Activated CD4-positive, alpha-beta T cell treated with anti-CD3 and anti-CD28 coated beads for 4 hours (primary cell): Measurements from ENCODE around the gene TTBK2.
"Not testable (repeated sequence)": the region's sequence is repeated elsewhere in the genome, so short reads cannot be mapped to it uniquely, and the experiment has no call there.

ENCODE experiments used
- DNase-seq, 2 donors: peaks; one replicate each; pipeline ENCODE4 v3.0.0-alpha.2; 2020

TTBK2 gene

DNA sequence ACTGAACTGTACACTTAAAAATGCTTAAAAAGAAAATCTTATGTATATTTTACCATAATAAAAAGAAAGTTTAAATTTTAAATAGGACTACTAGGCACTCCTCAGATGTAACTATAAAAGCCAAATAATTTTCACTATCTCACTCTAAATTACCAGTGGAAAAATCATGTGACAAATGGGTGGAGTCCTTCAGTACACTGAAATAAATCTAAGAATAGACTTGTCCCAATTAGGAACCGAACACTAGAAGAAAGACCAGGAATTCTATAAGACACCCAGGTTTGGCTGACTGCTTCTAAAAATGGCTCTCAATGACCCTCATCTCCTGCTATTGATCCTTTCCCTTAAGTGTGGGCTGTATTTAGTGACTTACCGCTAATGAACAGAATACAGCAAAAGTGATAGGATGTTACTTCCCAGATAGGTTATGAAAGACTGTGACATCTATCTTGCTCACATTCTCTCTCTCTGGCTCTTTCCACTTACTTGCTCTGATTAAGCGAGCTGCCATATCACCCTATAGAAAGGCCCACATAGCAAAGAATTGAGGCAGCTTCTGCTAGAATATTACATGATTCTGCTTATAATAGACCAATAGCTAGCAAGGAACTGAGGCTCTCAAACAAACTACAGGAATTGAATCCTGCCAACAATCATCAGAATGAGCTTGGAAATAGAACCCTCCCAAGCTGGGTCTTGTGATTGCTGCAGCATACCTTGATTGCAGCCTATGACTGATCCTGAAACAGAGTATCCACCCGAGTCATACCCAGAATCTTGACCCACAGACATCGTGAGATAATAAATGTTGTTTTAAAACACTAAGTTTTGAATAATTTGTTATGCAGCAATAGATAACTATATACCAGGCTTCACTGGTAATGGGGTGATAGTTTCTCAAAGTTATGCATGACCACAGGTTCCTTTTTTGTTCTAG, 16.9 kb downstream of the TTBK2 start:
- DNase-seq = no peak

DNA sequence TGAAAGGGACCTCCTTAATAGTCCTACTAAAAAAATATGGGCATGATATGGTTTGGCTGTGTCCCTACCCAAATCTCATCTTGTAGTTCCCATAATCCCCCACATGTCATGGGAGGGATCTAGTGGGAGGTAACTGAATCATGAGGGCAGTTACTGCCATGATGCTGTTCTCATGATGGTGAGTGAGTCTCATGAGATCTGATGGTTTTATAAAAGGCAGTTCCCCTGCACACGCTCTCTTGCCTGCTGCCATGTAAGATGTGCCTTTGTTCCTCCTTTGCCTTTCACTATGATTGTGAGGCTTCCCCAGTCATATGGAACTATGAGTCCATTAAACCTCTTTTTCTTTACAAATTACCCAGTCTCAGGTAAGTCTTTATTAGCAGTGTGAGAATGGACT, 26.7 kb downstream of the TTBK2 start:
- DNase-seq = not testable (repeated sequence)

GRCh38 chr15:42891569-42891968, 29.0 kb downstream of the TTBK2 start:
- DNase-seq = no peak

GRCh38 chr15:42890161-42890913, 30.2 kb downstream of the TTBK2 start:
- DNase-seq = no peak

DNA sequence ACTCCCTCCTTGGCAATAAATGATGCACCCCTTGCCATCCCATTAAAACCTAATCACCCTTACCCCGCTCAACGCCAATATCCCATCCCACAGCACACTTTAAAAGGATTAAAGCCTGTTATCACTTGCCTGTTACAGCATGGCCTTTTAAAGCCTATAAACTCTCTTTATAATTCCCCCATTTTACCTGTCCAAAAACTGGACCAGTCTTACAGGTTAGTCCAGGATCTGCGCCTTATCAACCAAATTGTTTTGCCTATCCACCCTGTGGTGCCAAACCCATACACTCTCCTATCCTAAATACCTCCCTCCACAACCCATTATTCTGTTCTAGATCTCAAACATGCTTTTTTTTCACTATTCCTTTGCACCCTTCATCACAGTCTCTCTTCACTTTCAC, 33.2 kb downstream of the TTBK2 start:
- not testable (repeated sequence) for DNase-seq

GRCh38 chr15:42880121-42880520, 40.5 kb downstream of the TTBK2 start:
- DNase-seq = no peak

DNA sequence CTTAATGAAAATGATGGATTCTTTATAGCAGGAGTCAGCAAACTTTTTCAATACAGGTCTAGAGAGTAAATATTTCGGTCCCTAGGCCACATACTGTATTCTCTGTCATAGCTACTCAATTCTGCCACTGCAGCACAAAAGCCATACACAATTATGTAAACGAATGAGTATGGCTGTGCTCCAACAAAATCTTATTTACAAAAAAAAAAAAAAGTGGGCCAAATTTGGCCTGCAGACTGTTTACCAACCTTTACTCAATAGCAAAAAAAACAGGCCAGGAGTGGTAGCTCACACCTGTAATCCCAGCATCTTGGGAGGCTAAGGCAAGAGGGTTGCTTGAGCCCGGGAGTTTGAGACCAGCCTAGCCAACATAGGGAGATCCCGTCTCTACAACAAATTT, 41.1 kb downstream of the TTBK2 start:
- no peak for DNase-seq

DNA sequence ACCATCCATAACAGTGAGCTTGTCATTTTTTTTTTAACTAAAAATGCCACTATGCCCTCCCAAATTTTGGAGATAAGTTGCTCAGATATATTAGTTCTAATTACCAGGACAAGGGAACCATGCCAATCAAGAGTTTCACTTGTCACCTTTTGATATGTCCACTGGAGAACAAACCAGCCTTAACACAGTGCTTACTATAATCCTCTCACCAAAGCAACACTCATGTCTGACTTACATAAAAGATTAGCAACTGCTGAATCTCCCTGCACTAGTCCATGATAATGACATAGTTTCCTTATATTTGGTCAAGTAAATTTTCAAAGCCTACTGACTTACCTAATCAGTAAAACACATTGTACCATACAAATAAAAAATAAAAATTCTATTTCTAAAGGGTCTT, 44.4 kb downstream of the TTBK2 start:
- no peak for DNase-seq

- DNase-seq = no peak
Observed at GRCh38 chr15:42868683-42869082, 51.9 kb downstream of the TTBK2 start.

- no peak for DNase-seq
Observed at GRCh38 chr15:42863572-42864239, 56.9 kb downstream of the TTBK2 start.

GRCh38 chr15:42858999-42859789, 61.4 kb downstream of the TTBK2 start:
- no peak for DNase-seq

GRCh38 chr15:42858540-42858939, 62.0 kb downstream of the TTBK2 start:
- DNase-seq = no peak

GRCh38 chr15:42854576-42854975, 66.0 kb downstream of the TTBK2 start:
- DNase-seq = no peak

GRCh38 chr15:42849836-42850235, 70.7 kb downstream of the TTBK2 start:
- DNase-seq = no peak

GRCh38 chr15:42848846-42849245, 71.7 kb downstream of the TTBK2 start:
- DNase-seq = no peak

GRCh38 chr15:42846647-42847046, 73.9 kb downstream of the TTBK2 start:
- no peak for DNase-seq

GRCh38 chr15:42845581-42845980, 75.0 kb downstream of the TTBK2 start:
- DNase-seq = no peak

DNA sequence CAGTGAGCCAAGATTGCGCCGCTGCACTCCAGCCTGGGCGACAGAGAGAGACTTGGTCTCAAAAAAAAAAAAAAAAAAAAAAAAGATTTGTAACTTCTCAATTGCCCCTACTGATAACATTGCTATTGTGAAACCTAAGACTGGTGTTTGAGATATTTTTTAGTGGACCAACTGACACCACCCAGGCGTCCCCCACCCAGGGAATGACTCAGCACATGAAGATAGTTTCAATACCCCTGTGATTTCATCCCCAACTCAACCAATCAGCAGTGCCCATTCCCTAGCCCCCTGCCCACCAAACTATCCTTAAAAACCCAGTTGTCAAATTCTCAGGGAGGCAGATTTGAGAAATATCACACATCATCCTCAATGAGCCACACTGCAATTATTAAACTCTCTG, 76.9 kb downstream of the TTBK2 start:
- no peak for DNase-seq

DNA sequence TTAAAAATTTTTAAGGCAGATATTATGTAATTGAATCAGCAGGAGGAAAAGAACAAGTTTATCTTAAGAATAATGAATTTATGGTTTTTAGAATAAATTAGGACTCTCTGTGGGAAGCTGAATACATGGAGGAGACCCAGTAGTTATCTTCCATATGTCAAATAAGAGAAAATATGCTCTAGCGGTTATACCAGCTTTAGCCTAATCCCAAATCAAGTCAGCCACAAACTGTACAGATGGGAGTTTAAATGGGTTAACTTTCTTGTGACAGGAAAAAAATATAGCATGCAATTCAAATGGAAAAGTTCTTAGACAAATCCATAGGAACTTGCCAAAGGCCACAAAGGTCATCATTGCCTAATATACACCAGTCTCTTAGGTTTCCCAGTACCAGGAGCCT, 84.3 kb downstream of the TTBK2 start:
- DNase-seq = no peak

DNA sequence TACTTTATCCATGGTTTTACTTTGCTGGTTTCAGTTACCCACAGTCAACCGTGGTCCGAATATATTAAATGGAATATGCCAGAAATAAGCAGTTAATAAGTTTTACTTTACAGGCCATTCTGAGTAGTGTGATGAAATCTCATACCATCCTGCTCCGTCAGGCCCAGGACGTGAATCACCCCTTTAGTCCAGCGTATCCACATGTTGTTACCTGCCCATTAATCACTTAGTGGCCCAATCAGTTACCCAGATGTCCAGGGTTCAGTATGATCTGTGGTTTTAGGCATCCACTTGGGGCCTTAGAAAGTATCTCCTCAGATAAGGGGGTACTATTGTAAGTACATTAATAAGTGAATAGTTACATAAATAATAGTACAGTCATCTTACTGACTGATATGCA, 88.0 kb downstream of the TTBK2 start:
- no peak for DNase-seq

DNA sequence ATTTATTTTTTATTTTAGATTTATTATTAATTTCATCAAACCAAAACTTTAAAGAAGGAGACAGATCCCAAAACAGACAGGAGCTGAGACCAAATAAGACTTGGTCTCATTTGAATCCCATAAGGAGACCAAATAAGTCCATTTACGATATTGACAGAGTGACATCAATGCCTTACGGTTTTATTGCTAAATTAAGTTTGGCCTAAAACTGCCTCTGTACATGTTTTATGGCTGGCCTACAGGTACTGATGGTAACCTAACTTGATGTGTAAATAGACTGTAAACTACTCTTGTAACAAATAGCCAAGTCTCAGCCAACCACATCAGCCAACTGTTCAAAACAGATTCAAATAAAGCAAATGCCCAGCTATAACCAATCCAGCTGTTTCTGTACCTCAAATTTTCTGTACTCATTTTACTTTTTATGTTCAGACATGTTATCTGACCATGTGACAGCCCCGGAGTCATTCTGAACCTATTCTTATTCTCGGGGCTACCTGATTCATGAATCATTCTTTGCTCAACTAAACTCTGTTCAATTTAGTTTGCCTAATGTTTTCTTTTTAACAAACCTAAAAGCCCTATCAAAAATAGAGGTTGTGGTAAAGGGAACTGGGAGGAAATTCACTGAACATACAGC, 94.2 kb downstream of the TTBK2 start:
- DNase-seq = no peak

GRCh38 chr15:42825599-42825998, 95.0 kb downstream of the TTBK2 start:
- no peak for DNase-seq
